HG03103 (cell line): ENCODE results near the gene AEBP2.
"Not testable (repeated sequence)": the region's sequence is repeated elsewhere in the genome, so short reads cannot be mapped to it uniquely, and the experiment has no call there.

ENCODE experiments used
- ATAC-seq: cut with Tn5 transposase; IDR thresholded peaks from one replicate; pipeline ENCODE4 v1.9.1; 2021; ENCODE audit warnings: low read depth; ENCODE audit not compliant: unreplicated experiment

AEBP2 gene

DNA sequence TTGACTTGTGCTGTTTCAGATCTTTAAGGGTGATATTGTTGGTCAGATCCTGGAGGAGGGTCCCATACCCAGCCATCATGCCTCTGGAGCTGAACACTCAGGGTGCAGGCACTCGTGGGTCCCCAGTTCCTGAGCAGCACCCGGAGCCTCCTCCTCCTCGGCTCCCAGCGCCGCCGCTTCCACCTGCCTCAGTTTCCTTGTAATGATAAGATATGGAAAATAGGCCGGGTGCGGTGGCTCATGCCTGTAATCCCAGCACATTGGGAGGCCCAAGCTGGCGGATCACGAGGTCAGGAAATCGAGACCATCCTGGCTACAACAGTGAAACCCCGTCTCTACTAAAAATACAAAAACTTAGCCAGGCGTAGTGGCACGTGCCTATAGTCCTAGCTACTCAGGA is 20.2 kb upstream of the AEBP2 start:
- ATAC-seq = no peak

DNA sequence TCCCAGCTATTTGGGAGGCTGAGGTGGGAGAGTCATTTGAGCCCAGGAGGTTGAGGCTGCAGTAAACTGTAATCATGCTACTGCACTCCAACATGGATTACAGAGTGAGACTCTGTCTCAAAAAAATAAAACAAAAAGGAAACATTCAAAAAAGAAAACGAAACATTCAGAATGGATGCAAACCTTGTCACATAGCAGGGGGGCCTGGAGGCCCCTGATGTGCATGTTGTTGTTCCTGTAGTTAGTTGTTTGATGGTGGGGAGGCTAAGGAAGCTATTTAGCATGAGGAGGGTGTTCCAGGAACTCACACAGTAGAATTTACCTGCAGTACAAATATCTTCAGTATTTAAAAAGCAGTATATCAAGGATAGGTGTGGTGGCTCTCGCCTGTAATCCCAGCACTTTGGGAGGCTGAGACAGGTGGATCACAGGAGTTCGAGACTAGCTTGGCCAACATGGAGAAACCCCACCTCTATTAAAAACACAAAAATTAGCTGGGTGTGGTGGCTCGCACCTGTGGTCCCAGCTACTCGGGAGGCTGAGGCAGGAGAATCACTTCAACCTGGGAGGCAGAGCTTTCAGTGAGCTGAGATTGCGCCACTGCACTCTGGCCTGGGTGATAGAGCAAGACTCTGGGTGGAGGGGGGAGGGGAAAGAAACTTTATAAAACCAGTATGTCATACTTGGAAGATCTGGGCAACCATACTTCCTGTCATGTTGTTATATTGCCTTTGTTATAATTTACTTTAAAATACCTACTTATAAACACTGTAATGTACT is 17.6 kb upstream of the AEBP2 start:
- no peak for ATAC-seq

- ATAC-seq = no peak
Observed at GRCh38 chr12:19423166-19423930, 15.9 kb upstream of the AEBP2 start.

DNA sequence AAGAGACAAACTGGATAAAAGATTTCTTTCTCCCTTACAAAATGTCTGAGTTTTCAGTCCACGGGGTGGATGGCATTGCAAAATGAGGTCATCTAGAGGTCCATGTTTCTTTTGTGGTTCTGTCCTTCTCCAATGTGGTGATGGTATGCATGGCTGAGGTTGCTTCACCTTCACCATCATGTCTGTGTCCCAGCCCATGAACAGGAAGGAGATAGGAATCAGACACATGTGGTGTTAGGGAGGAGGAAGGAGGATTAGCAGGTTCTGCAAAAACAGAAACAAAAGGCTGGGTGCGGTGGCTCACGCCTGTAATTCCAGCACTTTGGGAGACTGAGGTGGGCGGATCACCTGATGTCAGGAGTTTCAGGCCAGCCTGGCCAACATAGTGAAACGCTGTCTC is 11.0 kb upstream of the AEBP2 start:
- ATAC-seq = no peak

DNA sequence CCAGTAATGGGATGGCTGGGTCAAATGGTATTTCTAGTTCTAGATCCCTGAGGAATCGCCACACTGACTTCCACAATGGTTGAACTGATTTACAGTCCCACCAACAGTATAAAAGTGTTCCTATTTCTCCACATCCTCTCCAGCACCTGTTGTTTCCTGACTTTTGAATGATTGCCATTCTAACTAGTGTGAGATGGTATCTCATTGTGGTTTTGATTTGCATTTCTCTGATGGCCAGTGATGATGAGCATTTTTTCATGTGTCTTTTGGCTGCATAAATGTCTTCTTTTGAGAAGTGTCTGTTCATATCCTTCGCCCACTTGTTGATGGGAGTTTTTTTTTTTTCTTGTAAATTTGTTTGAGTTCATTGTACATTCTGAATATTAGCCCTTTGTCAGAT is 9.8 kb upstream of the AEBP2 start:
- ATAC-seq = not testable (repeated sequence)

DNA sequence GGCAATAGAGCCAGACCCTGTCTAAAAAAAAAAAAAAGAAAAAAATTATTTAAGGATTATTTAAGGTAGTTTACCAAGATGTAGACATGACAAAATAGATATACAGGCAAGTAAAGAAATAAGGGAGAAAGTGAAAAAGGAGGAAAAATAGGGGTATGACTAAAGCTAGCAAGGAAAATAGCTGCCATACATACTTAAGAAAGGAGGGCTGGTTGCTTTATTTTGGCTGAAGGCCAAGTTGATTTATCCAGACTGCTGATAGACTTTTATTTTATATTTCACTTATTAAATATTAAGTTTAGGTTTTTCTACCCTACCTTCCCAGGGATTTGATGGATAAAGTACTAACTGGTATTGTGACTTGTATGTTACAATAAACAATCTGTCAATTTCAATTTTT is 8.3 kb upstream of the AEBP2 start:
- ATAC-seq = no peak

- no peak for ATAC-seq
Observed at GRCh38 chr12:19431407-19432308, 7.6 kb upstream of the AEBP2 start.

- ATAC-seq = no peak
Observed at GRCh38 chr12:19432309-19433170, 6.8 kb upstream of the AEBP2 start.

DNA sequence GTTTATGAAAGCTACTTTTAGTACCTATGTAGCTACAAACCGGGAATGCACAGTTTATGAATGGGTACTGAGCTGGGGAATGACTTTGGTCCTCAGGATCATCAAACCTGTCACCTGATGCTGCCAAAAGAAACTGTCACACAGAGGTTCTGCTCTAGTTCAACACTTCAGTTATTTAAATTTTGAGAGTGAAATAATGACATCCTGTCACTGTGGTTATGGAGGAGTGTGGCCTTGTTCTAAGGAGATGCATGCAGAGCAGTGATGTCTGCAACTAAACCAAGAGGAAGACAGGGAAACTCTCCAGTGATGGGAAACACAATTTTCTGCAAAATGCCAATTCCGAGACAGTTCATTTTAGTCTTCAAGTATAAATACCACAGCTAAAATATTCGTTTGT is 4.8 kb upstream of the AEBP2 start:
- peak; percentile 26 for ATAC-seq

DNA sequence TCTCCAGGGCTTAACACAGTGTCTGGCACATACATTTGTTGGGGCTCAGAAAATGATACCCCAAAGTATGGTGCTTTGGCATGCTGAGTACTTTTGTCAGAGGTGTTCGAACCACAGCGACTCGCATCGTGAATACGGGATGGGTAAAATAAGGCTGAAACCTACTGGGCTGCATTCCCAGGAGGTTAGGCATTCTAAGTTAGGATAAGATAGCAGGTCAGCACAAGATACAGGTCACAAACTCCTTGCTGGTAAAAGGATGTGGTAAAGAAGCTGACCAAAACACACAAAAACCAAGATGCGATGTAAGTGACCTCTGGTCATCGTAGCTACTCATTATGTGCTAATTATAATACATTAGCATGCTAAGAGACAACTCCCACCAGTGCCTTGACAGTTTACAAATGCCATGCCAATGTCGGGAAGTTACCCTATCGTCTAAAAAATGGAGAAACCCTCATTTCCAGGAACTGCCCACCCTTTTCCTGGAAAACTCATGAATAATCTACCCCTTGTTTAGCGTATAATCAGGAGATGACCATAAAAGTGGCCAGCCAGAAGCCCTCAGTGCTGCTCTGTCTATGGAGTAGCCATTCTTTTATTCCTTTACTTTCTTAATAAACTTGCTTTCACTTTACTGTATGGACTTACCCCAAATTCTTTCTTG is 3.3 kb upstream of the AEBP2 start:
- no peak for ATAC-seq

DNA sequence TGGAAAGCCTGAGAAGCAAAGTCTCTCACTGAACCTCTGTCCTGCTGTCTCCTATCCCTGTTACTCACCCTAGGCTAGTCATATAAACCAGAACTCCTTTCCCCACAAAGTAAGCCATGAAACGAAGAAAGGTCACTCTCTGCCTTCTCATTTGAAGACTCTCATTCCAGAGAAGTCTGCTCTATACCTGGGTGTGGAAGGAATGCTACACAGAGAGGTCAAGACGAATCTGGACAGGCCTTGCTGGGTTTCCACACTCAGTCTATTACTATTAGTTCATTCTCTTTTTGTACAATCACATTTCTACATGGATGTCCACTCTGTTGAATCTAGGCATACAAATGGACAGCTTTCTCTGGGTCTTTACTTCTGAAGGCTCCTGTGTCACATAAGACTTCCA is 2.4 kb upstream of the AEBP2 start:
- ATAC-seq = no peak

GRCh38 chr12:19437996-19438395 is 1.3 kb upstream of the AEBP2 start:
- no peak for ATAC-seq

GRCh38 chr12:19440019-19440858 is 947 bp downstream of the AEBP2 start:
- ATAC-seq = peak; percentile 22

- no peak for ATAC-seq
Observed at GRCh38 chr12:19440916-19441315, 1.6 kb downstream of the AEBP2 start.

GRCh38 chr12:19443585-19443984 is 4.3 kb downstream of the AEBP2 start:
- ATAC-seq = no peak

- no peak for ATAC-seq
Observed at GRCh38 chr12:19444097-19444496, 4.8 kb downstream of the AEBP2 start.

GRCh38 chr12:19447386-19447785 is 8.1 kb downstream of the AEBP2 start:
- ATAC-seq = no peak

GRCh38 chr12:19449814-19450213 is 10.5 kb downstream of the AEBP2 start:
- ATAC-seq = no peak

DNA sequence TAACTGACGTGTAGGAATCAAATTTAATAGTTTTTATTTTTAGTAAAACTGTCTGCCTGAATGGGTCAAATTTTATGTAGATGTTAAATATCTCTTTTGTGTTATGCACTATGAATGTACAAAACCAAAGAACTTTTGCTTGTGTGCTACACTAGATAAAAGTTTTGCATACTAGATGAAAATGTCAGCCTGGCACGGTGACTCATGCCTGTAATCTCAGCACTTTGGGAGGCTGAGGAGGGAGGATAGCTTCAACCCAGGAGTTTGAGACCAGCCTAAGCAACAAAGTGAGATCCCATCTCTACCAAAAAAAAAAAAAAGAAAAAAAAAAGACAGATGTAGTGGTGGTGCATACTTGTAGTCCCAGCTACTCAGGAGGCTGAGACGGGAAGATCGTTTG is 11.1 kb downstream of the AEBP2 start:
- no peak for ATAC-seq
